H1 (cell line): Measurements from ENCODE around the gene ATXN7L3. TPM values are rescaled to one million over a fixed set of nuclear protein-coding genes. Genes with fewer than 3 reads are reported as not detected.

Source experiments
- CHD1 ChIP-seq: IDR thresholded peaks from 2 replicates; pipeline ENCODE4 v1.6.1; 2012; ENCODE audit warnings: low read depth, low read length, improper control_type of control experiment
- EP300 ChIP-seq, 2 experiments: IDR thresholded peaks; 1 replicate in 1 of 2; 2 replicates in 1 of 2; pipeline ENCODE4 v1.6.1; 2011 to 2012; ENCODE audit warnings: low read depth in 2 of 2, low read length in 2 of 2, mild to moderate bottlenecking in 2 of 2, borderline replicate concordance in 1 of 2, inconsistent platforms in 1 of 2, moderate library complexity in 1 of 2
- HDAC2 ChIP-seq, 2 experiments: fragments of 300-600 bp in 1 of 2; sonication (generic) in 1 of 2; IDR thresholded peaks; 2 replicates each; pipeline ENCODE4 v1.6.1; 2011 to 2012; ENCODE audit warnings: low read depth in 2 of 2, low read length in 2 of 2, mild to moderate bottlenecking in 2 of 2, moderate library complexity in 2 of 2, borderline replicate concordance in 1 of 2, inconsistent platforms in 1 of 2
- SP4 ChIP-seq: IDR thresholded peaks from 2 replicates; pipeline ENCODE4 v1.6.1; 2012; ENCODE audit warnings: low read length, inconsistent platforms
- polyA plus RNA-seq, 7 experiments: library from polyadenylated mRNA; depleted of rRNA in 3 of 7; stranded (reverse) in 5 of 7; unstranded in 2 of 7; fragments of >200 nt in 5 of 7; fragments of 200-250 nt in 2 of 7; gene quantifications; 1 replicate in 5 of 7; 2 replicates in 1 of 7; 4 replicates in 1 of 7; pipeline versions ENCODE4 v1.2.1 to v1.2.3, GENCODE V29; 2011 to 2013; ENCODE audit warnings: missing spikeins in 2 of 7, mixed read lengths in 2 of 7
- total RNA-seq: library from RNA; stranded (reverse); fragmentation: NEBNext Ultra II Directional; extraction: Animal tissue kit (Norgen Biotek cat#: 25700); gene quantifications from 2 replicates; pipeline ENCODE4 v1.2.1, GENCODE V29; 2021
- TF ChIP-seq, protein P1 (sequence below): fragments of 300-600 bp; sonication (generic); IDR thresholded peaks from 2 replicates; pipeline ENCODE4 v1.7.1; 2012; ENCODE audit warnings: low read length, moderate library complexity, mild to moderate bottlenecking, inconsistent platforms; ENCODE audit not compliant: insufficient replicate concordance

ATXN7L3 gene
- total and polyA plus RNA-seq, 2 of the 8 experiments (the other 6 are each of a cell fraction or from before 2014, with no cell fraction given), result 53.7 to 103 TPM

DNA sequence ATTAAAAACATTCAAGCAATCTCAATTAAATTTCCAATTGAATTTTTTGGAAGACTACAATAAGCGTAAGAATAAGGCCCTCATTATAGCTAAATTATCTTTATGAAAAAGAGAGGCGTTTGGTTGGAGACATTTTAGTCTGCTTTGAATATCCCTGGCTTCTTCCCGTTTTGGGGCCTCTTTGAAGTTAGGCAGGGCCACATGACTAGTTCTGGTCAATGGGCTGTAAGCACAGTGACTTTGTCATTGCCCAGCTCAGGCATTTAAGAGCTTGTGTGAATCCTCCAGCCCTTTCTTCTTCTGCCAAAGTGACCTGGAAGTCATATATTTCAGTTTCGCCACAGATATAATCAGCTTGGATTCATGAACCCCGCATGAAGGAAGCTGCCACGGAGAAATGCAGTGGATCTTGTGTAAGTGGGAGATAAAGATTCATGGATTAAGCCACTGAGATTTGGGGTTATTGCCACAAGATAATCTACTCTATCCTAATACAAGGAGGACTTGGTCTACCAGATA is 41.5 kb upstream of the ATXN7L3 start (continued):
- TF ChIP-seq, protein P1, sequence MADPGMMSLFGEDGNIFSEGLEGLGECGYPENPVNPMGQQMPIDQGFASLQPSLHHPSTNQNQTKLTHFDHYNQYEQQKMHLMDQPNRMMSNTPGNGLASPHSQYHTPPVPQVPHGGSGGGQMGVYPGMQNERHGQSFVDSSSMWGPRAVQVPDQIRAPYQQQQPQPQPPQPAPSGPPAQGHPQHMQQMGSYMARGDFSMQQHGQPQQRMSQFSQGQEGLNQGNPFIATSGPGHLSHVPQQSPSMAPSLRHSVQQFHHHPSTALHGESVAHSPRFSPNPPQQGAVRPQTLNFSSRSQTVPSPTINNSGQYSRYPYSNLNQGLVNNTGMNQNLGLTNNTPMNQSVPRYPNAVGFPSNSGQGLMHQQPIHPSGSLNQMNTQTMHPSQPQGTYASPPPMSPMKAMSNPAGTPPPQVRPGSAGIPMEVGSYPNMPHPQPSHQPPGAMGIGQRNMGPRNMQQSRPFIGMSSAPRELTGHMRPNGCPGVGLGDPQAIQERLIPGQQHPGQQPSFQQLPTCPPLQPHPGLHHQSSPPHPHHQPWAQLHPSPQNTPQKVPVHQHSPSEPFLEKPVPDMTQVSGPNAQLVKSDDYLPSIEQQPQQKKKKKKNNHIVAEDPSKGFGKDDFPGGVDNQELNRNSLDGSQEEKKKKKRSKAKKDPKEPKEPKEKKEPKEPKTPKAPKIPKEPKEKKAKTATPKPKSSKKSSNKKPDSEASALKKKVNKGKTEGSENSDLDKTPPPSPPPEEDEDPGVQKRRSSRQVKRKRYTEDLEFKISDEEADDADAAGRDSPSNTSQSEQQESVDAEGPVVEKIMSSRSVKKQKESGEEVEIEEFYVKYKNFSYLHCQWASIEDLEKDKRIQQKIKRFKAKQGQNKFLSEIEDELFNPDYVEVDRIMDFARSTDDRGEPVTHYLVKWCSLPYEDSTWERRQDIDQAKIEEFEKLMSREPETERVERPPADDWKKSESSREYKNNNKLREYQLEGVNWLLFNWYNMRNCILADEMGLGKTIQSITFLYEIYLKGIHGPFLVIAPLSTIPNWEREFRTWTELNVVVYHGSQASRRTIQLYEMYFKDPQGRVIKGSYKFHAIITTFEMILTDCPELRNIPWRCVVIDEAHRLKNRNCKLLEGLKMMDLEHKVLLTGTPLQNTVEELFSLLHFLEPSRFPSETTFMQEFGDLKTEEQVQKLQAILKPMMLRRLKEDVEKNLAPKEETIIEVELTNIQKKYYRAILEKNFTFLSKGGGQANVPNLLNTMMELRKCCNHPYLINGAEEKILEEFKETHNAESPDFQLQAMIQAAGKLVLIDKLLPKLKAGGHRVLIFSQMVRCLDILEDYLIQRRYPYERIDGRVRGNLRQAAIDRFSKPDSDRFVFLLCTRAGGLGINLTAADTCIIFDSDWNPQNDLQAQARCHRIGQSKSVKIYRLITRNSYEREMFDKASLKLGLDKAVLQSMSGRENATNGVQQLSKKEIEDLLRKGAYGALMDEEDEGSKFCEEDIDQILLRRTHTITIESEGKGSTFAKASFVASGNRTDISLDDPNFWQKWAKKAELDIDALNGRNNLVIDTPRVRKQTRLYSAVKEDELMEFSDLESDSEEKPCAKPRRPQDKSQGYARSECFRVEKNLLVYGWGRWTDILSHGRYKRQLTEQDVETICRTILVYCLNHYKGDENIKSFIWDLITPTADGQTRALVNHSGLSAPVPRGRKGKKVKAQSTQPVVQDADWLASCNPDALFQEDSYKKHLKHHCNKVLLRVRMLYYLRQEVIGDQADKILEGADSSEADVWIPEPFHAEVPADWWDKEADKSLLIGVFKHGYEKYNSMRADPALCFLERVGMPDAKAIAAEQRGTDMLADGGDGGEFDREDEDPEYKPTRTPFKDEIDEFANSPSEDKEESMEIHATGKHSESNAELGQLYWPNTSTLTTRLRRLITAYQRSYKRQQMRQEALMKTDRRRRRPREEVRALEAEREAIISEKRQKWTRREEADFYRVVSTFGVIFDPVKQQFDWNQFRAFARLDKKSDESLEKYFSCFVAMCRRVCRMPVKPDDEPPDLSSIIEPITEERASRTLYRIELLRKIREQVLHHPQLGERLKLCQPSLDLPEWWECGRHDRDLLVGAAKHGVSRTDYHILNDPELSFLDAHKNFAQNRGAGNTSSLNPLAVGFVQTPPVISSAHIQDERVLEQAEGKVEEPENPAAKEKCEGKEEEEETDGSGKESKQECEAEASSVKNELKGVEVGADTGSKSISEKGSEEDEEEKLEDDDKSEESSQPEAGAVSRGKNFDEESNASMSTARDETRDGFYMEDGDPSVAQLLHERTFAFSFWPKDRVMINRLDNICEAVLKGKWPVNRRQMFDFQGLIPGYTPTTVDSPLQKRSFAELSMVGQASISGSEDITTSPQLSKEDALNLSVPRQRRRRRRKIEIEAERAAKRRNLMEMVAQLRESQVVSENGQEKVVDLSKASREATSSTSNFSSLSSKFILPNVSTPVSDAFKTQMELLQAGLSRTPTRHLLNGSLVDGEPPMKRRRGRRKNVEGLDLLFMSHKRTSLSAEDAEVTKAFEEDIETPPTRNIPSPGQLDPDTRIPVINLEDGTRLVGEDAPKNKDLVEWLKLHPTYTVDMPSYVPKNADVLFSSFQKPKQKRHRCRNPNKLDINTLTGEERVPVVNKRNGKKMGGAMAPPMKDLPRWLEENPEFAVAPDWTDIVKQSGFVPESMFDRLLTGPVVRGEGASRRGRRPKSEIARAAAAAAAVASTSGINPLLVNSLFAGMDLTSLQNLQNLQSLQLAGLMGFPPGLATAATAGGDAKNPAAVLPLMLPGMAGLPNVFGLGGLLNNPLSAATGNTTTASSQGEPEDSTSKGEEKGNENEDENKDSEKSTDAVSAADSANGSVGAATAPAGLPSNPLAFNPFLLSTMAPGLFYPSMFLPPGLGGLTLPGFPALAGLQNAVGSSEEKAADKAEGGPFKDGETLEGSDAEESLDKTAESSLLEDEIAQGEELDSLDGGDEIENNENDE, result no peak
- TF ChIP-seq SP4, result no peak
- TF ChIP-seq HDAC2 (IDR thresholded peaks at IDR 0.05; ENCODE audit: borderline replicate concordance in 1 of 2, low read depth in 2 of 2, low read length in 2 of 2), result no peak
- TF ChIP-seq CHD1, result no peak
- no peak for TF ChIP-seq EP300 (IDR thresholded peaks at IDR 0.05; ENCODE audit: borderline replicate concordance in 1 of 2, low read depth in 2 of 2, low read length in 2 of 2)
